ENCODE measurements around the gene KMT2E.

KMT2E gene

DNA sequence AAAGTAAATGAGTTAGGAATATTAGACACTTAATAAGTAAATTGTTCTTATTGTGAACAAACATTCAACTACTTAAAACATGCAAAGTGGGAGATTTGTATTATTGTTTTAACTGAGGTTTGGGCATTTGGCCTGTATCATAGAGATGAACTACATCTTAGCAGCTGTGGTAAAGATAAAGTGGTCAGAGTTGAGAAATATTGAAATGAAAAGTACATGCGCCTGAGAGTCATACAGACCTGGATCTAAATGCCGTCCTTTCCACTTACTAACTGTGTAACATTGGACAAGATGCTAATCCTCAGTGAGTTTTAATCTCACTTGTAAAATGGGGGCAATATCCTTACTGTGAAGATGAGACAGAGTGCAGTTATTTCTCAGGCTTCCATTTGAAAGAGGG is 74.5 kb downstream of the KMT2E start:
- no peak overlapping the region for H3K4me3 ChIP-seq (ENCODE audit: low read depth, low read length)
- TF ChIP-seq POLR2A (IDR thresholded peaks at IDR 0.05; ENCODE audit: extremely low read depth, insufficient read length) (no peak), MYC (IDR thresholded peaks at IDR 0.05; ENCODE audit: low read depth, low read length) (no peak)
- TF ChIP-seq, protein P1, sequence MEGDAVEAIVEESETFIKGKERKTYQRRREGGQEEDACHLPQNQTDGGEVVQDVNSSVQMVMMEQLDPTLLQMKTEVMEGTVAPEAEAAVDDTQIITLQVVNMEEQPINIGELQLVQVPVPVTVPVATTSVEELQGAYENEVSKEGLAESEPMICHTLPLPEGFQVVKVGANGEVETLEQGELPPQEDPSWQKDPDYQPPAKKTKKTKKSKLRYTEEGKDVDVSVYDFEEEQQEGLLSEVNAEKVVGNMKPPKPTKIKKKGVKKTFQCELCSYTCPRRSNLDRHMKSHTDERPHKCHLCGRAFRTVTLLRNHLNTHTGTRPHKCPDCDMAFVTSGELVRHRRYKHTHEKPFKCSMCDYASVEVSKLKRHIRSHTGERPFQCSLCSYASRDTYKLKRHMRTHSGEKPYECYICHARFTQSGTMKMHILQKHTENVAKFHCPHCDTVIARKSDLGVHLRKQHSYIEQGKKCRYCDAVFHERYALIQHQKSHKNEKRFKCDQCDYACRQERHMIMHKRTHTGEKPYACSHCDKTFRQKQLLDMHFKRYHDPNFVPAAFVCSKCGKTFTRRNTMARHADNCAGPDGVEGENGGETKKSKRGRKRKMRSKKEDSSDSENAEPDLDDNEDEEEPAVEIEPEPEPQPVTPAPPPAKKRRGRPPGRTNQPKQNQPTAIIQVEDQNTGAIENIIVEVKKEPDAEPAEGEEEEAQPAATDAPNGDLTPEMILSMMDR (IDR thresholded peaks at IDR 0.05; ENCODE audit: low read depth, low read length), result no peak
- TF ChIP-seq, protein P2, sequence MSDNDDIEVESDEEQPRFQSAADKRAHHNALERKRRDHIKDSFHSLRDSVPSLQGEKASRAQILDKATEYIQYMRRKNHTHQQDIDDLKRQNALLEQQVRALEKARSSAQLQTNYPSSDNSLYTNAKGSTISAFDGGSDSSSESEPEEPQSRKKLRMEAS (IDR thresholded peaks at IDR 0.05; ENCODE audit: low read depth, low read length), result no peak
- no peak for DNase-seq (ENCODE audit: low read depth)

DNA sequence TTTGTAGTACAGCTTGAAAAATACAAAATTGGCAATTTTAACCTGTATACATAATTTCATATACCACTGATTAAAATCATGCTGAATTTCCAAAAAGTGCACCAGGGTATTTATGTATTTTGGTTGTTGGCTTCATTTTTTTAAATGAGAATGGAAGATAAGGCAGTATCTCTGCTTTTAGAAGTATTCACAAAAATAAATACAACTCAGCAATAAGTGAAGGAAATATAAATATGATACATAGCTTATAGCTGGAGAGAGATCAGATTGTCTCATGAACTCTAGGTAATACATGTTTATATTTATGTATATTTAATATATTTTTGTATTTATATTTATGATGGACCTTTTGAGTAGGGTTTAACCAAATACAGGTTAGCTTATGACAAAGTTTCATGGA is 81.0 kb downstream of the KMT2E start:
- no peak overlapping the region for H3K4me3 ChIP-seq (ENCODE audit: low read depth, low read length)
- no peak for DNase-seq (ENCODE audit: low read depth)
- TF ChIP-seq, protein P1 (IDR thresholded peaks at IDR 0.05; ENCODE audit: low read depth, low read length), result no peak
- TF ChIP-seq POLR2A (IDR thresholded peaks at IDR 0.05; ENCODE audit: extremely low read depth, insufficient read length) (no peak), MYC (IDR thresholded peaks at IDR 0.05; ENCODE audit: low read depth, low read length) (no peak)
- TF ChIP-seq, protein P2 (IDR thresholded peaks at IDR 0.05; ENCODE audit: low read depth, low read length), result no peak

DNA sequence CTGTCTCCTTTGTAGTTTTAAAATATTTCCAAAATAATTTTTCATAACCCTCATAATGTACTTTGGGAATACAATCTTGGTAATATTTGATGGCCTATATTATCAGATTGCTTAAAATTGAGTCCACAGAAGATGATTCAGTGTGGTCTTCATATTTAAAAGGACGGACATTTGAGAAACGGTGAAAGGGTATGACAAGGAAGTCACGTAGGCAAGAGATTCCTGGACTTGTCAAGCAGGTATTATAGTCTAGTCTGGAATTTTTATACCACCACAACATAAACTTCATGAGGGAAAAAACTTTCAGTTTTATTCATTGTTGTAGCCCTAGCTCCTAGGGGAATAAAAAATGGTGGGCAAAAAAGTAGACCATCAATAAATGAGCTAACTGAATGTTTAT is 82.3 kb downstream of the KMT2E start:
- no peak overlapping the region for H3K4me3 ChIP-seq (ENCODE audit: low read depth, low read length)
- TF ChIP-seq MYC (IDR thresholded peaks at IDR 0.05; ENCODE audit: low read depth, low read length) (no peak), POLR2A (IDR thresholded peaks at IDR 0.05; ENCODE audit: extremely low read depth, insufficient read length) (no peak)
- TF ChIP-seq, protein P2 (IDR thresholded peaks at IDR 0.05; ENCODE audit: low read depth, low read length), result no peak
- TF ChIP-seq, protein P1 (IDR thresholded peaks at IDR 0.05; ENCODE audit: low read depth, low read length), result no peak
- no peak for DNase-seq (ENCODE audit: low read depth)

DNA sequence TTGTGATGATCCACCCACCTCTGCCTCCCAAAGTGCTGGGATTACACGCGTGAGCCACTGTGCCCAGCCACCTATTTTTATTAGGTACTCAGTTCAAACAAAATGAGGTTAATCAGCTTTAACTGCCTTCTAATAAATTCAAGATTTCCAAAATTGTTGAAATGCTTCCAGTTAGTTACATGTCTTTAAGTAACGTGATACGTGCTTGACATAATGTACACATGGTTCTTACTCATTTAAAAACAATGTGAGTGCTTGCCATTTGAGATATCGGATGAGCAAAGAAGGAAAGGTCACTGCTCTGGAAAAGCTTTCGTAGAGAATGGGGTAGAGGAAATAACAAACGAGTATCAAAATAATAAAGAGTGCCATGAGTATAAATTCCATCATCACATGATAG is 83.6 kb downstream of the KMT2E start:
- no peak overlapping the region for H3K4me3 ChIP-seq (ENCODE audit: low read depth, low read length)
- TF ChIP-seq, protein P2 (IDR thresholded peaks at IDR 0.05; ENCODE audit: low read depth, low read length), result no peak
- TF ChIP-seq, protein P1 (IDR thresholded peaks at IDR 0.05; ENCODE audit: low read depth, low read length), result no peak
- TF ChIP-seq MYC (IDR thresholded peaks at IDR 0.05; ENCODE audit: low read depth, low read length) (no peak), POLR2A (IDR thresholded peaks at IDR 0.05; ENCODE audit: extremely low read depth, insufficient read length) (no peak)
- DNase-seq (ENCODE audit: low read depth), result no peak

DNA sequence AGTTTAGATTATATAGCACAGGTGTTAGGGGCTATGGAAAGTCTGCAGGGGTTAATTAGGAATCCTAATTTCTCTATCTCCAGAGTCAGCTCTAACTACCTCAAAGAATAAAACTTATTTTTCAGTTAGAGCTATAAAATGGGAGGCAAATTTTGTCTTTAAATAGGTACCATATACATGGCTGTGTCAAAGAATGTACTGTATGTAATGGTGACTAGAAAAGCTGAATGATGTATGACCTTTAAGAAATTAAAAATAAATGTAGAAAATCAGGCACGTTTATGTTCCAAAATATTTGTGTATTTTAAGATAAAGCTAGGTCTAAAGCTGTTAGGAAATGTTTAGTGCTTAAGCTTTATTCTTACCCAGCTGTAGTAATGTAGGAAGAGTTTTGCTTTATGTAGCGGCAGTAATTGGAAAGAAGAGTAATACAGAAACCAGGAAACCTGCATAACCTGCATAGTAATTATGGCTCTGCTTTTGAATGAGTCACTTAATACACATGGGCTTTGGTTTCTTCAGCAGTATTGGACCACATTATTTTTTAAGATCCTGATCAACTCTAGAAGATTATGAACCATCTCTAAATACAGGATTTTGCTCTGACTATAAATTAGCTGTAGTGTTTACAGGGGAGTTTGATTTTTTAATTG is 85.0 kb downstream of the KMT2E start:
- TF ChIP-seq, protein P1 (IDR thresholded peaks at IDR 0.05; ENCODE audit: low read depth, low read length), result no peak
- TF ChIP-seq POLR2A (IDR thresholded peaks at IDR 0.05; ENCODE audit: extremely low read depth, insufficient read length) (no peak), MYC (IDR thresholded peaks at IDR 0.05; ENCODE audit: low read depth, low read length) (no peak)
- TF ChIP-seq, protein P2 (IDR thresholded peaks at IDR 0.05; ENCODE audit: low read depth, low read length), result no peak
- no peak overlapping the region for H3K4me3 ChIP-seq (ENCODE audit: low read depth, low read length)
- no peak for DNase-seq (ENCODE audit: low read depth)

Measured in NB4 (cell line).